GM12874 (cell line): ENCODE data around the gene CH25H.

Source experiments
- CTCF ChIP-seq: IDR thresholded peaks from 2 replicates; pipeline ENCODE4 v1.5.1; 2011; ENCODE audit warnings: low read depth, mild to moderate bottlenecking, control low read depth, low read length, moderate library complexity; ENCODE audit not compliant: insufficient read depth

The CH25H gene

GRCh38 chr10:89224739-89225443, 17.8 kb upstream of the CH25H start:
- TF ChIP-seq CTCF: peak; percentile 60

- no peak for TF ChIP-seq CTCF
Observed at GRCh38 chr10:89221919-89222318, 14.8 kb upstream of the CH25H start.

- TF ChIP-seq CTCF: no peak
Observed at GRCh38 chr10:89219513-89220218, 12.5 kb upstream of the CH25H start.

- peak; percentile 33; the same call in 1 of the 2 replicates for TF ChIP-seq CTCF
Observed at GRCh38 chr10:89217057-89217990, 10.2 kb upstream of the CH25H start.

GRCh38 chr10:89216056-89216455, 8.9 kb upstream of the CH25H start:
- no peak for TF ChIP-seq CTCF

GRCh38 chr10:89215511-89215910, 8.4 kb upstream of the CH25H start:
- TF ChIP-seq CTCF: no peak
